ENCODE data around the gene KCP.

Gene KCP

DNA sequence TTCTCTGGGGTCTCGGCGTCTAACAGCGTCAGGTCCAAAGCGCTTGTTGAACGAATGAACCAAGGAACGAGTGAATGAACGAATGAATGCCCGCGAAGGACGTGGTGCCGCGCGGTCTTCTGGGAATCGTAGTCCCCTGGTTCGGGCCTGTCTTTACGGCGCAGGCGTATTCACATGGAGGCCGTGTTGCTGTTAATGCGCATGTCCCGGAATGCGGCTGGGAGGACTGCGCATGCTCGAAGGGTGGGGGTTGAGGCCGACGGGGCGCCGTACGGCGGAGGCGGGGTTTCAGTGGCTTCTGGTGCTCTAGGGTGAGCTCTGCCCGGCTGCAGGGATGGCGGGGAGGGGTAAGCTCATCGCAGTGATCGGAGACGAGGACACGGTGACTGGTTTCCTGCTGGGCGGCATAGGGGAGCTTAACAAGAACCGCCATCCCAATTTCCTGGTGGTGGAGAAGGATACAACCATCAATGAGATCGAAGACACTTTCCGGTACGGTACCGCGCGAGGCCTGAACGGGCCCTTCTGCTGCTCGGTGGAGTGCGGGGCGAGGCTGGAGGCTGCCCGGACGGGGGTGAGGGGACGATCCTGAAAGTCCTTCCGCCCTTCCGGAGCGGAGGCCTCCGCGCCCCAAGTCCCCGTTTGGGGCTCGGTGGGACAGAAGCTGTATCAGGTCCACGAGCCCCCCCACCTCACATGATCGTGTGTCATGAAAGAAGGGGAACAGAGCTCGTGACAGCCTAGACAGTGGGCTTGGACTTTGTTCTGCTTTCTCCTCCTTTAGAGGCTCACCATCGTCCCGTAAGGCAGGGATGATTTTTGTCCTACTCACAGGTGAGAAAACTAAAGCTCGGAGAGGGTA lies 47.7 kb downstream of the KCP start, which contains the start of gene ATP6V1F:
TSS of gene ATP6V1F (plus strand) at position 286 of the 862 bp plus-strand sequence. CDS start at position 335, 49 bp downstream.
- H3K27me3 ChIP-seq (replicated peaks; ENCODE audit: control insufficient read depth, insufficient read depth, low read length) = no peaks in the 10 kb centered on the region
- peak within 1 kb of the TSS; percentile 94 for H3K4me3 ChIP-seq (replicated peaks; ENCODE audit: low read depth, low read length)
- peak; percentile 1 for TF ChIP-seq CTCF (IDR thresholded peaks at IDR 0.05; ENCODE audit: insufficient read depth, low read length, poor library complexity, severe bottlenecking)
- peak; percentile 99 for DNase-seq (ENCODE audit: extremely low read depth, insufficient read length)
- H3K36me3 ChIP-seq (ENCODE audit: control insufficient read depth, insufficient read depth, low read length) = peaks cover 14% of the 10 kb centered on the region

- TF ChIP-seq CTCF (IDR thresholded peaks at IDR 0.05; ENCODE audit: insufficient read depth, low read length, poor library complexity, severe bottlenecking) = no peak
- peaks cover 14% of the 10 kb centered on the region for H3K36me3 ChIP-seq (ENCODE audit: control insufficient read depth, insufficient read depth, low read length)
- H3K4me3 ChIP-seq (replicated peaks; ENCODE audit: low read depth, low read length) = peak overlapping the region; percentile 57
- no peaks in the 10 kb centered on the region for H3K27me3 ChIP-seq (replicated peaks; ENCODE audit: control insufficient read depth, insufficient read depth, low read length)
- no peak for DNase-seq (ENCODE audit: extremely low read depth, insufficient read length)
These were observed 48.4 kb downstream of the KCP start for GRCh38 chr7:128861957-128862570.

GRCh38 chr7:128860158-128861073 lies 50.1 kb downstream of the KCP start:
- Histone ChIP-seq H3K4me3 (replicated peaks; ENCODE audit: low read depth, low read length) (no peak overlapping the region), H3K27me3 (replicated peaks; ENCODE audit: control insufficient read depth, insufficient read depth, low read length) (no peaks in the 10 kb centered on the region), H3K36me3 (ENCODE audit: control insufficient read depth, insufficient read depth, low read length) (peaks cover 8% of the 10 kb centered on the region)
- no peak for DNase-seq (ENCODE audit: extremely low read depth, insufficient read length)
- TF ChIP-seq CTCF (IDR thresholded peaks at IDR 0.05; ENCODE audit: insufficient read depth, low read length, poor library complexity, severe bottlenecking) = peak; percentile 22

DNA sequence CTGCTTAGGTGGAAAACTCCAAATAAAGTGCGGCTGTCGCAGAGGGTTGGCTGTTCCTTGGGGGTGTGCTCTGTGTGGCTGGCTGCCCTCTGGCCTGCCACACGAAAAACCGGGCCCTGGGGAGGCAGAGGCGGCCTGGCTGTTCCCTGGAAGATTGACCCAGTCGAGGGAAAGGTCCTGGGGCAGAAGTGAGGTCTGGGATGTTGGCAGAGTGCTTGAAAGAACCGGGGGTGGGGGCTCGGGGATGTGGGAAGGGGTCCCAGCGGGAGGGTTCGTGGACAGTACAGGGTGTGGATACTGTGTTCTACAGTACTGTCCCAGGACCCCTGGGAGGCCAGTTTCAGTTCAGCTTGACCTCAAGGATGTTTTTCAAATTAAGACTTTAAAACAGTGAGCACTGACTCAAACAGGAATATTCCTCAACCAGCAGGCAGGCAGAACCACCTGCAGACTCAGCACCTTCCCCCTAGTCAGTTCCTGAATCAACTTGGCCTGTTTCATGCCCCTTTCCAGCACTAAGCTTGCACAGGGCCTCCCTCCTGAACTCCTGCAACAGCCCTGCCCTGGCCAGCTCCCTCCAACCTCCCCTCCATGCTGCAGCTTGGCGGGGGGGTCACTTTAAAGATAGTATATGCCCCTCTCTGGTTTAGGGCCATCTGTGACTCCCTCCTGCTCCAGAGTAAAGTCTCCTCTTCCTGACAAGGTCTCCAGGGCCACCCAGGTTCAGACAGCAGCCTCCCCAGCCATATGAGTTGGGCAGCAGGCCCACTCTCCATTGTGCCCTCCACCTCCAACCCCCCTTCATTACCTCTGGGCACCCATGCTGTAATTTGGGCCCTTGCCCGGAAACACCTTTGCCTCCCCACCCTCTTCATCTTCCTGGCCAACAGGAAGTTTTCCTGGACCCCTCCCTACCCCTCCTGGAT lies 51.0 kb downstream of the KCP start:
- DNase-seq (ENCODE audit: extremely low read depth, insufficient read length) = no peak
- Histone ChIP-seq H3K36me3 (ENCODE audit: control insufficient read depth, insufficient read depth, low read length) (peaks cover under 1% of the 10 kb centered on the region; the same call in 1 of the 2 replicates), H3K4me3 (replicated peaks; ENCODE audit: low read depth, low read length) (no peak overlapping the region)

More for the DNA sequence above, 51.0 kb downstream of the KCP start:
- TF ChIP-seq CTCF (IDR thresholded peaks at IDR 0.05; ENCODE audit: insufficient read depth, low read length, poor library complexity, severe bottlenecking) = no peak
- no peaks in the 10 kb centered on the region for H3K27me3 ChIP-seq (replicated peaks; ENCODE audit: control insufficient read depth, insufficient read depth, low read length)
